ENCODE measurements around the gene USP54.

DNA sequence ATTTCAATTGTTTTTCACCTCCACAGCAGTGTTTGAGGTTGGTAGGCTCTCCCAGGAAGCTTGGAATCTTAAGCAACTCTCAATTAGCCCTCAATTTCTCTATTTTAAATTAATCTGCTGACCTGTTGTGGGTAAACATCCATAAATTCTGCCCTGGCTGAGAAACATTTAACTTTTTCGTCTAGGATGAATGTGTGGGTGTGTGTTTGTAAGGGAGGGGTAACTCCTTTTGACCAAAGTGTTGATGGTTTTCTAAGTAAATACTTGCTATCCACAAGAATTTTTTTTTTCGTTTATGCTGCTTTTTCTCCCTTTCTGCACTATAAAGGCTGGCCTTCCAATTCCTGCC lies 96.3 kb downstream of the USP54 start:
- TF ChIP-seq, protein P1, sequence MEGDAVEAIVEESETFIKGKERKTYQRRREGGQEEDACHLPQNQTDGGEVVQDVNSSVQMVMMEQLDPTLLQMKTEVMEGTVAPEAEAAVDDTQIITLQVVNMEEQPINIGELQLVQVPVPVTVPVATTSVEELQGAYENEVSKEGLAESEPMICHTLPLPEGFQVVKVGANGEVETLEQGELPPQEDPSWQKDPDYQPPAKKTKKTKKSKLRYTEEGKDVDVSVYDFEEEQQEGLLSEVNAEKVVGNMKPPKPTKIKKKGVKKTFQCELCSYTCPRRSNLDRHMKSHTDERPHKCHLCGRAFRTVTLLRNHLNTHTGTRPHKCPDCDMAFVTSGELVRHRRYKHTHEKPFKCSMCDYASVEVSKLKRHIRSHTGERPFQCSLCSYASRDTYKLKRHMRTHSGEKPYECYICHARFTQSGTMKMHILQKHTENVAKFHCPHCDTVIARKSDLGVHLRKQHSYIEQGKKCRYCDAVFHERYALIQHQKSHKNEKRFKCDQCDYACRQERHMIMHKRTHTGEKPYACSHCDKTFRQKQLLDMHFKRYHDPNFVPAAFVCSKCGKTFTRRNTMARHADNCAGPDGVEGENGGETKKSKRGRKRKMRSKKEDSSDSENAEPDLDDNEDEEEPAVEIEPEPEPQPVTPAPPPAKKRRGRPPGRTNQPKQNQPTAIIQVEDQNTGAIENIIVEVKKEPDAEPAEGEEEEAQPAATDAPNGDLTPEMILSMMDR (IDR thresholded peaks at IDR 0.05), result no peak
- TF ChIP-seq POLR2A (IDR thresholded peaks at IDR 0.05) (no peak), POLR2AphosphoS5 (IDR thresholded peaks at IDR 0.05) (no peak)
